Thyroid gland (tissue), 4 donors: ENCODE measurements around the gene RIC8A. TPM values are rescaled to one million over a fixed set of nuclear protein-coding genes. Genes with fewer than 3 reads are reported as not detected.

Experiments used
- DNase-seq, 2 donors: peaks; one replicate each; pipeline ENCODE4 v3.0.0-alpha.2; 2019
- H3K27ac ChIP-seq, 3 donors: fragments of 200-600 bp; sonication (generic); 1 replicate in 2 of 3; 2 replicates in 1 of 3; pipeline ENCODE4 v1.5.1; 2016 to 2019; ENCODE audit warnings: mild to moderate bottlenecking in 1 of 3, moderate library complexity in 1 of 3
- H3K27me3 ChIP-seq: fragments of 200-600 bp; sonication (generic); one replicate; pipeline ENCODE4 v1.5.1; 2019
- H3K36me3 ChIP-seq, 2 donors: fragments of 200-600 bp; sonication (generic); one replicate each; pipeline ENCODE4 v1.5.1; 2016 to 2019
- H3K4me1 ChIP-seq, 2 donors: fragments of 200-600 bp; sonication (generic); one replicate each; pipeline ENCODE4 v1.5.1; 2017 to 2019
- H3K4me3 ChIP-seq, 3 donors: fragments of 200-600 bp; sonication (generic); replicated peaks in 1 of 3; 1 replicate in 2 of 3; 2 replicates in 1 of 3; pipeline ENCODE4 v1.5.1; 2016; ENCODE audit warnings: mild to moderate bottlenecking in 1 of 3
- H3K9me3 ChIP-seq: fragments of 200-600 bp; sonication (generic); one replicate; pipeline ENCODE4 v1.5.1; 2017
- CTCF ChIP-seq, 6 experiments: fragments of 200-600 bp in 3 of 6; fragments of 450-650 bp in 3 of 6; sonication (generic) in 3 of 6; IDR thresholded peaks; one replicate each; pipeline ENCODE4 v1.5.1; 2016 to 2019; ENCODE audit warnings: antibody characterized with exemption in 6 of 6, mild to moderate bottlenecking in 2 of 6, inconsistent platforms in 1 of 6, moderate library complexity in 1 of 6
- POLR2A ChIP-seq, 2 donors: fragments of 450-650 bp; IDR thresholded peaks; one replicate each; pipeline ENCODE4 v1.6.1; 2017; ENCODE audit warnings: antibody characterized with exemption in 2 of 2, mild to moderate bottlenecking in 2 of 2, moderate library complexity in 1 of 2
- WGBS, 2 donors: methylation state at CpG; one replicate each; pipeline ENCODE4 v1.1.5; 2017; 5-methylcytosine and 5-hydroxymethylcytosine counted together
- intact Hi-C: fragments of 100-400 bp; cut with DNase I; formaldehyde crosslinking; loops from one replicate; pipeline ENCODE4 v1.15.1; 2023
- total RNA-seq, 4 donors: library from RNA; depleted of rRNA; stranded (reverse); fragments of >200 nt; gene quantifications; one replicate each; pipeline ENCODE4 v1.2.3, GENCODE V29; 2016

The RIC8A gene
- total RNA-seq, 4 donors from 2014 or later = 65.8 to 128 (median 99.8) TPM

- Histone ChIP-seq H3K9me3 (no peaks in the 10 kb centered on the region), H3K27ac (no peak overlapping the region), H3K4me3 (no peak overlapping the region), H3K4me1 (no peaks in the 10 kb centered on the region), H3K27me3 (no peaks in the 10 kb centered on the region), H3K36me3 (peaks cover 0 to 4% of the 10 kb centered on the region in 2 donors)
- TF ChIP-seq POLR2A (IDR thresholded peaks at IDR 0.05) (no peak), CTCF (IDR thresholded peaks at IDR 0.05) (no peak)
- intact Hi-C loops = no loop called here
- DNase-seq = no peak
- 91% methylated on average over 10 of the region's 10 CpGs for WGBS, 2 donors
These were observed 18.4 kb downstream of the RIC8A start for GRCh38 chr11:225734-226453.

- H3K27ac ChIP-seq = no peak overlapping the region
- H3K36me3 ChIP-seq = no peaks in the 10 kb centered on the region
- TF ChIP-seq POLR2A (IDR thresholded peaks at IDR 0.05) (no peak), CTCF (IDR thresholded peaks at IDR 0.05) (no peak)
- DNase-seq = no peak
- H3K4me1 ChIP-seq = no peaks in the 10 kb centered on the region
- H3K4me3 ChIP-seq = no peak overlapping the region
- 89 to 91% methylated on average over 6 of the region's 6 CpGs for WGBS, 2 donors
- intact Hi-C loops = no loop called here
- H3K9me3 ChIP-seq = no peaks in the 10 kb centered on the region
- H3K27me3 ChIP-seq = no peaks in the 10 kb centered on the region
These were observed 20.4 kb downstream of the RIC8A start for GRCh38 chr11:227824-228379.

GRCh38 chr11:230431-230830 lies 22.9 kb downstream of the RIC8A start:
- no peaks in the 10 kb centered on the region for H3K27me3 ChIP-seq
- peaks cover 3 to 4% of the 10 kb centered on the region in 2 donors for H3K4me1 ChIP-seq
- H3K4me3 ChIP-seq = no peak overlapping the region
- intact Hi-C loops = no loop called here
- H3K27ac ChIP-seq = no peak overlapping the region
- H3K9me3 ChIP-seq = no peaks in the 10 kb centered on the region
- H3K36me3 ChIP-seq = no peaks in the 10 kb centered on the region
- no peak for DNase-seq
- WGBS, 2 donors = 95 to 99% methylated on average over 10 of the region's 10 CpGs
- TF ChIP-seq CTCF (IDR thresholded peaks at IDR 0.05) (no peak), POLR2A (IDR thresholded peaks at IDR 0.05) (no peak)

GRCh38 chr11:232783-233565 lies 25.5 kb downstream of the RIC8A start:
- H3K4me3 ChIP-seq = no peak overlapping the region
- intact Hi-C loops = no loop called here
- 90 to 93% methylated on average over 19 to 20 of the region's 20 CpGs for WGBS, 2 donors
- DNase-seq = no peak
- H3K36me3 ChIP-seq = no peaks in the 10 kb centered on the region
- no peaks in the 10 kb centered on the region for H3K9me3 ChIP-seq
- peaks cover 12 to 13% of the 10 kb centered on the region in 2 donors for H3K4me1 ChIP-seq
- H3K27me3 ChIP-seq = no peaks in the 10 kb centered on the region
- H3K27ac ChIP-seq = no peak overlapping the region
- TF ChIP-seq POLR2A (IDR thresholded peaks at IDR 0.05) = no peak

- Histone ChIP-seq H3K9me3 (no peaks in the 10 kb centered on the region), H3K27me3 (no peaks in the 10 kb centered on the region), H3K4me1 (peaks cover 17 to 18% of the 10 kb centered on the region in 2 donors), H3K4me3 (no peak overlapping the region), H3K27ac (no peak overlapping the region), H3K36me3 (peaks cover 0 to 5% of the 10 kb centered on the region in 2 donors)
- TF ChIP-seq POLR2A (IDR thresholded peaks at IDR 0.05) = no peak
- TF ChIP-seq CTCF (IDR thresholded peaks at IDR 0.05) = no peak
- no peak for DNase-seq
- intact Hi-C loops = loop anchor here (5.0 kb wide), 1 partner anchor 33 kb away; no protein-coding TSS in a partner anchor
- 83 to 85% methylated on average over 8 of the region's 8 CpGs for WGBS, 2 donors
These were observed 27.7 kb downstream of the RIC8A start for GRCh38 chr11:235180-235579.
